AG20443 (cell line): ENCODE measurements around the gene ARSA.
A peak's percentile ranks its signal among the peaks of the same experiment; 100 is the strongest.

Experiments
- DNase-seq: peaks from one replicate; pipeline ENCODE4 v3.0.0; 2012; ENCODE audit warnings: low spot score, mixed read lengths

ARSA gene

GRCh38 chr22:50579752-50580151 is 48.2 kb downstream of the ARSA start:
- DNase-seq = no peak

DNA sequence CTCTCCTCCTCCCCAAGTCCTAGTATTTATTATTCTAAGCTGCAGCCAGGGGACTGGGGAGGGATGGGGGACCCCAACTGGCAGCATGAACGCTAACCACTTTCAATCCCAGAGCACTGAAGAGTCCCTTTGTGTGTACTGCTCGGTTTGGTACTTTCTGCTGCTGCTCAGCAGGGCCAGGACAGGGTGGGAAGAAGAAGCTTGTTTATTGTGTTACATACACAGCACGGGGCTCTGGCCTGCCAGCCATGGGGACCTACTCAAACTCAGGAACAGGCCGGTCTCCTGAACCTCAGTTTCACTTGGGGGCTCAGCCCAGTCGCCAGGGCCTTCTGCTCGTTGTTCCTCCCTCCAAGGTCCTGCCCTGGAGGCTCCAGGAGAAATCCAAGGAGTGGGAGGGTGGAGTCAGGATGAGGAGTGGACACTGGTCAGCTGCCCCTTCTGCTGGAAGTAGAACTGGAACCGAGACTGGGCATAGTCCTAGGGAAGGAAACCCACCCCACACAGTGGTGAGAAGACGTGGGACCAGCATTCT is 49.1 kb downstream of the ARSA start:
- no peak for DNase-seq

- DNase-seq = peak; percentile 51
Measured at GRCh38 chr22:50577987-50578775, 49.8 kb downstream of the ARSA start, which contains the start of gene CPT1B. CPT1B (minus strand) TSS chr22:50578427; CDS start chr22:50577915, 512 bp downstream.

DNA sequence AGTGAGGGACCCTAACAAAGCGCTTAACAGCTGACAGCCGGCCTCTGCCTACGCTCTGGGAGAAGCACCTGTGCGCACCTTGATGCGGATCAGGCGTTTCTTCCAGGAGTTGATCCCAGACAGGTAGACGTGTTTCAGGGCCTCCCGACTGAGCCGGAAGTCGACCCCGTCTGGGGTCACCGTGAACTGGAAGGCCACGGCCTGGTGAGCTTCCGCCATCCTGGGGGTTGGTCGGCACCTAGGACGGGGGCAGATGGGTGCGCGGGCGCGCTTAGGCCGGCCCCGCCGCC is 50.3 kb downstream of the ARSA start:
- DNase-seq = no peak

DNA sequence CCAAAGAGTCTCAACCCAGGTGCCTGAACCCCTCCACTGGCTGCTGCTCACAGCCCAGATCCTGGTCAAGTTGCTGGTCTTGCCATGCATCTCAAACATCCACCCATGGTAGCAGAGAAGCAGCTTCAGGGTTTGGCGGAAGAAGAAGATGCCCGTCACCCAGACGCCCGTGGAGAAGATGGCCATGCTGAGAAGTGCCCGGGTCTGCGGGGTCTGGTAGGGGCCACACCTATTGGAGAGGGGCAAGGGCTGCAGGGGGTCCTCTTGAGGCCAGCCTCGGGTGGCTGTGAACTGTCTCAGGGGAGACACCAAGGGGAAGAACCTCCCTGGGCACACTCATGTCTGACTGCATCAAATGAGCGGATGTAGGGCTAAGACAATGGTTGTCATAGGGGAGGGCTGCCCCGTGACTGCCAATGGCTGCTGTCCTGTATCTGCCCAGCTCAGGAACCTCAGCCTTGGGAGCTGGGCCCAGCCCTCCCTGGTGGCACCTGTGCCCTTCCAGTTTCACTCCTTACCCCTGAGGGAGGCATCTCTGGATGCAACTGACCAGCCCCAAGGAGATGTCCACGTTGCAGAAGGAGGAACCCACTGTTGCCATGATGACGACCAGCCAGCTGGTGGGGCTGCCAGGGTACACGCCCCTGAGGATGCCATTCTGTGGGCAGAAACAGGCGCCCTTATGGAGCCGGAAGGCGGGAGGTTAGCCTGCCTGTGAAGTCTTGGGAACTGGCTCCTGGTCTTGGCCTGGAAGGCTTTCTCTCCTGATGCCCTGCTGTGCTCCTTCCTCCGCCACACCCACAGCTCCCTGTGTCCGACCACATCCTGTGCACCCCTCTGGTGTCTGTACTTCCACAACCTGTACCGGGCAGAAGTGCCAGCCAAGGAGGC is 50.9 kb downstream of the ARSA start:
- DNase-seq = no peak

GRCh38 chr22:50576070-50576469 is 51.9 kb downstream of the ARSA start:
- DNase-seq = no peak

- DNase-seq = no peak
Measured at GRCh38 chr22:50575426-50575941, 52.5 kb downstream of the ARSA start.
